ENCODE measurements around the gene SLC35E3.
A peak's percentile ranks its signal among the peaks of the same experiment; 100 is the strongest.

Gene SLC35E3

DNA sequence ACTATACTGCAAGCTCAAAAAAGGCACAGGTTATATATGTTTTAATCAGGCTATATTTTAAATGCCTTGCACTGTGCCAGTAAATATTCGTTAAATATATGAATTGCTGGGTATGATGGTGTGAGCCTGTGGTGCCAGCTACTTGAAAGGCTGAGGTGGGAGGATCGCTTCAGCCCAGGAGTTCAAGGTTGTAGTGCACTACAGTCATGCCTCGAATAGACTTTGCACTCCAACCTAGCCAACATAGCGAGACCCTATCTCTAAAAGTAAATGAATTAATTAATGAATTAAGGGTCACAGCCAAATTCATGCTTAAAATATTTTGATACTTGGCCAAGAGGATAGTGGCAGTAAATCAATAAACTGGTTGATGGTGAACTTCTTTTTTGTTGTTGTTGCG, 39.8 kb downstream of the SLC35E3 start:
- Histone ChIP-seq H4K8ac (ENCODE audit: low read depth, low read length) (no peak overlapping the region), H2BK120ac (ENCODE audit: low read depth, low read length) (no peak overlapping the region), H3K4ac (ENCODE audit: low read length) (no peak overlapping the region), H3K18ac (ENCODE audit: low read length) (no peak overlapping the region), H2AK5ac (ENCODE audit: low read depth, low read length) (no peak overlapping the region), H2BK15ac (ENCODE audit: low read length) (no peak overlapping the region), H3K9me3 (replicated peaks in 1 of 2; ENCODE audit: control insufficient read depth in 2 of 2, insufficient read depth in 1 of 2, low read depth in 1 of 2, low read length in 2 of 2) (no peaks in the 10 kb centered on the region), H3K4me3 (ENCODE audit: low read length in 2 of 2) (no peak overlapping the region), H3K23ac (ENCODE audit: low read depth, low read length, poor library complexity) (no peak overlapping the region), H3K27ac (replicated peaks; ENCODE audit: low read length) (no peak overlapping the region), H3K9ac (ENCODE audit: low read depth, low read length, poor library complexity) (no peak overlapping the region), H2AFZ (ENCODE audit: low read length) (no peak overlapping the region), H2BK12ac (ENCODE audit: low read length) (no peak overlapping the region), H3K27me3 (ENCODE audit: control insufficient read depth in 3 of 3, insufficient read depth in 3 of 3, low read depth in 1 of 3, low read length in 3 of 3) (no peaks in the 10 kb centered on the region), H3K36me3 (replicated peaks in 1 of 2; ENCODE audit: control insufficient read depth in 2 of 2, insufficient read depth in 2 of 2, low read length in 2 of 2) (no peaks in the 10 kb centered on the region), H3K79me1 (ENCODE audit: low read depth, low read length) (no peaks in the 10 kb centered on the region), H3K4me1 (ENCODE audit: control insufficient read depth in 2 of 2, insufficient read depth in 1 of 2, low read depth in 1 of 2, low read length in 2 of 2) (no peaks in the 10 kb centered on the region), H2BK5ac (ENCODE audit: low read length) (no peak overlapping the region), H3K14ac (ENCODE audit: low read length) (no peak overlapping the region), H3K4me2 (ENCODE audit: insufficient read depth, low read length, poor library complexity, severe bottlenecking) (no peak overlapping the region), H4K91ac (ENCODE audit: low read depth, low read length, poor library complexity) (no peak overlapping the region)
- WGBS, 2 donors (ENCODE audit: extremely low coverage in 2 of 2, insufficient read length in 2 of 2, insufficient replicate concordance in 1 of 2), result no CpG with 5 or more reads among the region's 5 CpGs
- DNase-seq (ENCODE audit: low spot score), result no peak

DNA sequence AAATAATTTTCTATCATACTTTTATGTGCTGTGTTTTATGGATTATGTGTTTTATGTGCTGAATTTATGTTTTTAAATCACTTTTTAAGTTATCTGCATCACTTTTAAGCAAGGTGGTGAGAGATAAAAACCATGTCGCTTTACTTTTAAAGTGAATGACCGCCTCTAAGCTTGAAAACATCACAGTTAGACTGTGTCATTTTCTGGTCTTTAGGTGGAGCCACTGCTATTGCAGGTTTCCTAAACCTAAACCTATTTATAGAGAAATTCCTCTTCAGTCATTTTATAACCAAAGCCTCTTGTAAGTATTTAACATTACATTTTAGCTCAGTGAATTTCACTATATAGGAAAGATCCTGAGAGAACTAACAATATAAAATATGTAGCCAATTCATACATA, 41.0 kb downstream of the SLC35E3 start:
- Histone ChIP-seq H3K36me3 (replicated peaks in 1 of 2; ENCODE audit: control insufficient read depth in 2 of 2, insufficient read depth in 2 of 2, low read length in 2 of 2) (no peaks in the 10 kb centered on the region), H3K9me3 (replicated peaks in 1 of 2; ENCODE audit: control insufficient read depth in 2 of 2, insufficient read depth in 1 of 2, low read depth in 1 of 2, low read length in 2 of 2) (no peaks in the 10 kb centered on the region), H3K4ac (ENCODE audit: low read length) (no peak overlapping the region), H2BK15ac (ENCODE audit: low read length) (no peak overlapping the region), H2AK5ac (ENCODE audit: low read depth, low read length) (no peak overlapping the region), H4K91ac (ENCODE audit: low read depth, low read length, poor library complexity) (no peak overlapping the region), H3K4me3 (ENCODE audit: low read length in 2 of 2) (no peak overlapping the region), H2BK120ac (ENCODE audit: low read depth, low read length) (no peak overlapping the region), H2AFZ (ENCODE audit: low read length) (peak overlapping the region; percentile 63), H4K8ac (ENCODE audit: low read depth, low read length) (no peak overlapping the region), H3K23ac (ENCODE audit: low read depth, low read length, poor library complexity) (no peak overlapping the region), H3K27me3 (ENCODE audit: control insufficient read depth in 3 of 3, insufficient read depth in 3 of 3, low read depth in 1 of 3, low read length in 3 of 3) (no peaks in the 10 kb centered on the region), H3K9ac (ENCODE audit: low read depth, low read length, poor library complexity) (no peak overlapping the region), H3K79me1 (ENCODE audit: low read depth, low read length) (no peaks in the 10 kb centered on the region), H3K18ac (ENCODE audit: low read length) (no peak overlapping the region), H3K14ac (ENCODE audit: low read length) (no peak overlapping the region), H2BK5ac (ENCODE audit: low read length) (no peak overlapping the region), H2BK12ac (ENCODE audit: low read length) (no peak overlapping the region), H3K4me2 (ENCODE audit: insufficient read depth, low read length, poor library complexity, severe bottlenecking) (no peak overlapping the region), H3K27ac (replicated peaks; ENCODE audit: low read length) (no peak overlapping the region), H3K4me1 (ENCODE audit: control insufficient read depth in 2 of 2, insufficient read depth in 1 of 2, low read depth in 1 of 2, low read length in 2 of 2) (no peaks in the 10 kb centered on the region)
- WGBS, 2 donors (ENCODE audit: extremely low coverage in 2 of 2, insufficient read length in 2 of 2, insufficient replicate concordance in 1 of 2), result no CpG with 5 or more reads among the region's 2 CpGs
- no peak for DNase-seq (ENCODE audit: low spot score)

DNA sequence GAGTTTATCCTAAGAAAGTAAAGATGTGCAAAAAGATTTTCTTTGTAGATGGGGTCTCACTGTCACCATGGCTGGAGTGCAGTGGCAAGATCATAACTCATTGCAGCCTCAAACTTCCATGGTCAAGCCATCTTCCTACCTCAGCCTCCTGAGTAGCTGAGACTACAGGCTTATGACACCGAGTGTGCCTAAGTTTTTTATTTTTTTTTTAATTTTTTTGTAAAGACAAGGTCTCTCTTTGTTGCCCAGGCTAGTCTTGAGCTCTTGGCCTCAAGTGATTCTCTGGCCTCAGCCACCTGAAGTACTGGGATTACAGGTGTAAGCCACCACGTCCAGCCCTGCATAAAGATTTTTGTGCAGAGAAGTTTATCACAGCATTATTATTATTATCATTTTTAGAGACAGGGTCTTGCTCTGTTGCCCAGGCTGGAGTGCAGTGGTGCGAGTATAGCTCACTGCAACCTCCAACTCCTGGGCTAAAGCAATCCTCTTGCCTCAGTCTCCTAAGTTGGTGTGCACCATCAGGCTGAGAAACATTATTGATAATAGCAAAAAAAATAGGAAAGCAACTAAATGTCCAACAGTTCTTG, 42.7 kb downstream of the SLC35E3 start:
- Histone ChIP-seq H3K18ac (ENCODE audit: low read length) (no peak overlapping the region), H3K4me3 (ENCODE audit: low read length in 2 of 2) (no peak overlapping the region), H3K4me2 (ENCODE audit: insufficient read depth, low read length, poor library complexity, severe bottlenecking) (no peak overlapping the region), H3K27me3 (ENCODE audit: control insufficient read depth in 3 of 3, insufficient read depth in 3 of 3, low read depth in 1 of 3, low read length in 3 of 3) (no peaks in the 10 kb centered on the region), H3K9me3 (replicated peaks in 1 of 2; ENCODE audit: control insufficient read depth in 2 of 2, insufficient read depth in 1 of 2, low read depth in 1 of 2, low read length in 2 of 2) (no peaks in the 10 kb centered on the region), H3K27ac (replicated peaks; ENCODE audit: low read length) (no peak overlapping the region), H3K23ac (ENCODE audit: low read depth, low read length, poor library complexity) (no peak overlapping the region), H2BK5ac (ENCODE audit: low read length) (no peak overlapping the region), H3K9ac (ENCODE audit: low read depth, low read length, poor library complexity) (no peak overlapping the region), H2BK12ac (ENCODE audit: low read length) (no peak overlapping the region), H4K8ac (ENCODE audit: low read depth, low read length) (no peak overlapping the region), H4K91ac (ENCODE audit: low read depth, low read length, poor library complexity) (no peak overlapping the region), H3K14ac (ENCODE audit: low read length) (no peak overlapping the region), H2BK120ac (ENCODE audit: low read depth, low read length) (no peak overlapping the region), H3K4me1 (ENCODE audit: control insufficient read depth in 2 of 2, insufficient read depth in 1 of 2, low read depth in 1 of 2, low read length in 2 of 2) (no peaks in the 10 kb centered on the region), H2AK5ac (ENCODE audit: low read depth, low read length) (no peak overlapping the region), H3K4ac (ENCODE audit: low read length) (no peak overlapping the region), H2BK15ac (ENCODE audit: low read length) (no peak overlapping the region), H3K79me1 (ENCODE audit: low read depth, low read length) (no peaks in the 10 kb centered on the region), H2AFZ (ENCODE audit: low read length) (no peak overlapping the region), H3K36me3 (replicated peaks in 1 of 2; ENCODE audit: control insufficient read depth in 2 of 2, insufficient read depth in 2 of 2, low read length in 2 of 2) (no peaks in the 10 kb centered on the region)
- DNase-seq (ENCODE audit: low spot score), result no peak
- WGBS, 2 donors (ENCODE audit: extremely low coverage in 2 of 2, insufficient read length in 2 of 2, insufficient replicate concordance in 1 of 2), result no CpG with 5 or more reads among the region's 3 CpGs

DNA sequence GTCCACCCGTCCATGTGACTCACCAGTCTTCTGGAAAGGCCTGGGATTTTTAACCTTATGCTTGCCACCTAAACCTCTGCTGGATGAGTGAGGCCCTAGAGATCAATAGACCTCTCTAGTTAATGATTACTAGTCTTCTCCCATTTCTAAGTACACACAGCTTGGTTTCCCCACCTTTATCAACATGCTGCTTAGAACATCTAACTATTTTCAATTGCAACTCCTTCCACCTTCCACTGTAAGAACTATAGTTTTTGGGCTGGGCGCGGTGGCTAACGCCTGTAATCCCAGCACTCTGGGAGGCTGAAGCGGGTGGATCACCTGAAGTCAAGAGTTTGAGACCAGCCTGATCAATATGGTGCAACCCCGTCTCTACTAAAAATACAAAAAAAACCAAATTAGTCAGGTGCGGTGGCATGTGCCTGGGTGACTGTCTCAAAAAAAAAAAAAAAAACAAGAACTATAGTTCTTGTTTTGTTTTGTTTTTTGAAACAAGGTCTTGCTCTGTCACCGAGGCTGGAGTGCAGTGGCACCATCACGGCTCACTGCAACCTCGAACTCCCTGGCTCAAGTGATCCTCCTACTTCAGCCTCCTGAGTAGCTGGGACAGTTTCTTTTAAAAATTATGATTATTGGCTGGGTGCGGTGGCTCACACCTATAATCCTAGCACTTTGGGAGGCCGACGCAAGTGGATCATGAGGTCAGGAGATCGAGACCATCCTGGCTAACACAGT, 43.3 kb downstream of the SLC35E3 start:
- H4K8ac ChIP-seq (ENCODE audit: low read depth, low read length), result no peak overlapping the region
- H3K18ac ChIP-seq (ENCODE audit: low read length), result no peak overlapping the region
- no peak overlapping the region for H2BK12ac ChIP-seq (ENCODE audit: low read length)
- H3K27me3 ChIP-seq (ENCODE audit: control insufficient read depth in 3 of 3, insufficient read depth in 3 of 3, low read depth in 1 of 3, low read length in 3 of 3), result no peaks in the 10 kb centered on the region
- DNase-seq (ENCODE audit: low spot score), result no peak
- no peak overlapping the region for H2BK120ac ChIP-seq (ENCODE audit: low read depth, low read length)
- no peak overlapping the region for H3K4me3 ChIP-seq (ENCODE audit: low read length in 2 of 2)
- no peak overlapping the region for H3K27ac ChIP-seq (replicated peaks; ENCODE audit: low read length)
- no peak overlapping the region for H3K4ac ChIP-seq (ENCODE audit: low read length)
- no peaks in the 10 kb centered on the region for H3K4me1 ChIP-seq (ENCODE audit: control insufficient read depth in 2 of 2, insufficient read depth in 1 of 2, low read depth in 1 of 2, low read length in 2 of 2)
- H2BK15ac ChIP-seq (ENCODE audit: low read length), result no peak overlapping the region
- no peak overlapping the region for H2AK5ac ChIP-seq (ENCODE audit: low read depth, low read length)
- H3K79me1 ChIP-seq (ENCODE audit: low read depth, low read length), result no peaks in the 10 kb centered on the region
- no CpG with 5 or more reads among the region's 14 CpGs for WGBS, 2 donors (ENCODE audit: extremely low coverage in 2 of 2, insufficient read length in 2 of 2, insufficient replicate concordance in 1 of 2)
- H3K9me3 ChIP-seq (replicated peaks in 1 of 2; ENCODE audit: control insufficient read depth in 2 of 2, insufficient read depth in 1 of 2, low read depth in 1 of 2, low read length in 2 of 2), result no peaks in the 10 kb centered on the region
- no peak overlapping the region for H3K4me2 ChIP-seq (ENCODE audit: insufficient read depth, low read length, poor library complexity, severe bottlenecking)
- H4K91ac ChIP-seq (ENCODE audit: low read depth, low read length, poor library complexity), result no peak overlapping the region
- no peak overlapping the region for H3K23ac ChIP-seq (ENCODE audit: low read depth, low read length, poor library complexity)
- H3K9ac ChIP-seq (ENCODE audit: low read depth, low read length, poor library complexity), result no peak overlapping the region
- no peak overlapping the region for H3K14ac ChIP-seq (ENCODE audit: low read length)
- H2AFZ ChIP-seq (ENCODE audit: low read length), result no peak overlapping the region
- no peak overlapping the region for H2BK5ac ChIP-seq (ENCODE audit: low read length)
- H3K36me3 ChIP-seq (replicated peaks in 1 of 2; ENCODE audit: control insufficient read depth in 2 of 2, insufficient read depth in 2 of 2, low read length in 2 of 2), result no peaks in the 10 kb centered on the region

Measured in neuronal stem cell (in vitro differentiated cells).